H7 (cell line): Measurements from ENCODE around the gene C5. TPM values are rescaled to one million over a fixed set of nuclear protein-coding genes. Genes with fewer than 3 reads are reported as not detected.

Experiments
- DNase-seq: peaks from one replicate; pipeline ENCODE4 v3.0.0; 2012
- H3K27me3 ChIP-seq: 2 replicates; pipeline ENCODE4 v1.6.0; 2011; ENCODE audit warnings: mild to moderate bottlenecking, low read length; ENCODE audit not compliant: control insufficient read depth, insufficient read depth
- H3K36me3 ChIP-seq: replicated peaks from 2 replicates; pipeline ENCODE4 v1.5.1; 2011; ENCODE audit warnings: low read length; ENCODE audit not compliant: control insufficient read depth, insufficient read depth
- H3K4me3 ChIP-seq: 2 replicates; pipeline ENCODE4 v1.5.1; 2011; ENCODE audit warnings: low read depth, mild to moderate bottlenecking, control low read depth, low read length, moderate library complexity; ENCODE audit not compliant: insufficient read depth
- total RNA-seq: library from RNA; depleted of rRNA; stranded (reverse); fragments of >200 nt; shearing (Covaris generic); gene quantifications from 2 replicates; pipeline ENCODE4 v1.2.3, GENCODE V29; 2014

C5 gene
- total RNA-seq, 1 experiment from 2014 or later, result 1.0 TPM

- Histone ChIP-seq H3K36me3 (no peaks in the 10 kb centered on the region), H3K4me3 (no peak overlapping the region), H3K27me3 (no peaks in the 10 kb centered on the region)
- DNase-seq, result no peak
Observed at GRCh38 chr9:121026260-121026691, 23.8 kb downstream of the C5 start.

DNA sequence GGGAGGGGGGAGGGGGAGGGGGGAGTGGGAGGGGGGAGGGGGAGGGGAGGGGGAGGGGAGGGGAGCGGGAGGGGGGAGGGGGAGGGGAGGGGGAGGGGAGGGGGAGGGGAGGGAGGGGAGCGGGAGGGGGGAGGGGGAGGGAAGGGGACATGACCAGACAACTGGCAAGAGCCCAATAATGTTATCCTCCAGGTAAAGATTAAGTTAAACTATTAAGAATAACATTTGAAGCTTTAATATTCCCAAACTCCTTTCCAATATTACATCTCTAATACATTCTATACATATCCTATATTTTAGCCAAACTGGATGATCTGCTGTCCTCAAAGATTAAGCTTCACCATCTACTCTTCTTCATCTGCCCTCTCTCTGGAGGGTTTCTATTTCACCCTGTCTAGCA lies 25.8 kb downstream of the C5 start:
- no peak for DNase-seq
- no peaks in the 10 kb centered on the region for H3K36me3 ChIP-seq
- H3K27me3 ChIP-seq, result no peaks in the 10 kb centered on the region
- H3K4me3 ChIP-seq, result no peak overlapping the region

DNA sequence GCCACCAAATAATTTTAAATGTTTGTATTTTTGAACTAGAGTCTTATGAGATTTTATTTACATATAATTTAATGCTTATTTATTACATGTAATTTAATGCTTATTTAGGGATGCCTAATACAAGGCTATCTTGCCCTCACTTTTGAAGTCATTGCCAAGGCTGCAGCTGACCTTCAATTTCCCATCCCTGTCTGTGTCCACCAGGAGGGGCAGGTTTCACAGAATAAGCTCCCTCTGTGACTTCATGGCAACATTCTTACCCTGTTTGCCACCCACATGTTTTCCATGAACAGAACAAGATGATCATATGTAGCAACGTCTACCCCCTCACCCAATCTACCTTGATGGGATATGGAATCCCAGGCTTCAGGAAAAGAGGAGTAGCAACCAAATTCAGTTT lies 27.0 kb downstream of the C5 start:
- peak; percentile 29 for DNase-seq
- Histone ChIP-seq H3K4me3 (no peak overlapping the region), H3K36me3 (no peaks in the 10 kb centered on the region), H3K27me3 (no peaks in the 10 kb centered on the region)

DNA sequence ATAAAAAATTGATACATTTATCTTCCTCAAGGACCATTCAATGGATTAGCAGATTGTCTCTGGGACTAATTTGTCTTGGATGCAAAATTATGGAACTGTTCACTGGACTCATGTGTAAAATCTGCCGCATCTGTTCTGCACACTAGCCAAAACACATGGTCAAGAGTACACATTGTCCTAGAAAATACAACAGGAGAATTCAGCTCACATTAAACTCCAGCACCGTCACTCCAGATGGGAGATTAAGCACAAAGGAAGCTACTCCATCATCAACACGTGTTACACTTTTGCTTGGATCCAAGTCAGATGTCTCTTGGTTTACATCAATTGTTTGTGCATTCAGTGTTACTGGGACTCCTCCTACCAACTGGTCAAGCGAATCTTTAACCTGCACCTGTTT lies 28.8 kb downstream of the C5 start:
- no peak overlapping the region for H3K4me3 ChIP-seq
- H3K36me3 ChIP-seq, result no peaks in the 10 kb centered on the region
- DNase-seq, result no peak
- no peaks in the 10 kb centered on the region for H3K27me3 ChIP-seq

GRCh38 chr9:121019273-121019672 lies 30.8 kb downstream of the C5 start:
- no peak for DNase-seq
- Histone ChIP-seq H3K27me3 (no peaks in the 10 kb centered on the region), H3K4me3 (no peak overlapping the region), H3K36me3 (no peaks in the 10 kb centered on the region)

GRCh38 chr9:121013911-121014310 lies 36.2 kb downstream of the C5 start:
- Histone ChIP-seq H3K27me3 (no peaks in the 10 kb centered on the region), H3K36me3 (no peaks in the 10 kb centered on the region), H3K4me3 (no peak overlapping the region)
- no peak for DNase-seq

GRCh38 chr9:121009650-121010049 lies 40.4 kb downstream of the C5 start:
- H3K27me3 ChIP-seq, result no peaks in the 10 kb centered on the region
- H3K4me3 ChIP-seq, result no peak overlapping the region
- no peak for DNase-seq
- H3K36me3 ChIP-seq, result no peaks in the 10 kb centered on the region

DNA sequence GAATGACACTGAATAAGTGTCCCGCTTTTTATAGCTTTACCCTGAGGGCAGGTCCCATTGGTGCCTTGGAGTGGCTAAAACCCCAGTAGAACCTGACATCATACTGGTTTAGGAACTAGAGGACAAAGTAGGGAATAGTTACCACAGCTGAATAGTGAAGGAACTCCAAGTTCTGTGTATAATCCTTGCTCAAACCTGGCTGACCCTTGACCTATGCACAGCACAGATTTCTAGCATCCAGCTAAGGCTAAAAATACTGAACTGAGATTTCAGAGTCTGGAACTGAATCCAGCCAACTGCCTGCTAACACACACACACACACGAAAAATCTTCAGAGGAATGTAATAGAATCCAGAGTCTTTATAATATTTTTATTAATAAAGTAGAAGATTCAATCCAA lies 50.8 kb downstream of the C5 start:
- H3K27me3 ChIP-seq, result no peaks in the 10 kb centered on the region

GRCh38 chr9:120998111-120998510 lies 52.0 kb downstream of the C5 start:
- DNase-seq, result no peak
- H3K27me3 ChIP-seq, result no peaks in the 10 kb centered on the region
- H3K4me3 ChIP-seq, result no peak overlapping the region
- H3K36me3 ChIP-seq, result no peaks in the 10 kb centered on the region

More for the DNA sequence above, 50.8 kb downstream of the C5 start:
- Histone ChIP-seq H3K4me3 (no peak overlapping the region), H3K36me3 (no peaks in the 10 kb centered on the region)
- DNase-seq, result no peak

GRCh38 chr9:120997502-120997901 lies 52.6 kb downstream of the C5 start:
- no peak overlapping the region for H3K4me3 ChIP-seq
- no peaks in the 10 kb centered on the region for H3K36me3 ChIP-seq
- H3K27me3 ChIP-seq, result no peaks in the 10 kb centered on the region
- no peak for DNase-seq

DNA sequence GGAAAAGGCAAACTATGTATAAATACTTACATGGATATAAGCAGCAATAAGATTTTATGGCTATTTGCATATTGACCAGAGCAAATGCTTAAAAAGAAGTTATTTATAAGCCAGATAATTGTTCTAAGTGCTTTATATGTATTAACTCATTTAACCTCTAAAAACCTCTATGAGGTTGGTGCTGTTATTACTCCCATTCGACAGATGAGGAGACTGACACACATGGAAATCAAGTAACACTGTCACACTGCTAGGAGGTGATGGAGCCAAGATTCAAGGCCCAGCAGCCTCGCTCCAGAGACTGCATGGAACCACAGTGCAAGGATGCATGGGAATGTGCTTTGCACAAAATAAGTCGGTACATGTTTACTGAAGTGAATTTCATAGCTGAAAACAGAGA lies 53.7 kb downstream of the C5 start:
- Histone ChIP-seq H3K36me3 (no peaks in the 10 kb centered on the region), H3K27me3 (no peaks in the 10 kb centered on the region), H3K4me3 (no peak overlapping the region)
- DNase-seq, result no peak

GRCh38 chr9:120989065-120989464 lies 61.0 kb downstream of the C5 start:
- no peaks in the 10 kb centered on the region for H3K27me3 ChIP-seq
- DNase-seq, result no peak
- no peaks in the 10 kb centered on the region for H3K36me3 ChIP-seq
- H3K4me3 ChIP-seq, result no peak overlapping the region

DNA sequence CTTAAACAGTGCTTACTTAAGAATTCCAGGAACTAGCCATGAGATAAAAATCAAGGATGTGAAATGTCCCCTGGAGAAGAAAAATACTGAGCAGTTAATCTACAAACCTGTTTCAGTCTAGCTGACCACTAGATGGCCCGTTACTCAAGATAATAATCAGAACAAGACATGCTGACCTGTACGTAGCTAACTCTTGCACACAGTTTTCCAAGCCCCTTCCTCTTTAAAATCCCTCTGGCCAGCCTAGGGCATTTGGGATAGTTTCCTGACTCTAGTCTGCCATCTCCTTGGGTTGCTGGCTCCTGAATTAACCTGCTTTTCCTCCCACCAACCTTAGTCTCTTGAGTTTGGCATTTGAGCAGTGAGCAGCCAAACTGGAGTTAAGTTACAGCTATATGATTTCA lies 64.3 kb downstream of the C5 start:
- H3K36me3 ChIP-seq, result no peaks in the 10 kb centered on the region
- no peak overlapping the region for H3K4me3 ChIP-seq
- DNase-seq, result peak; percentile 21

DNA sequence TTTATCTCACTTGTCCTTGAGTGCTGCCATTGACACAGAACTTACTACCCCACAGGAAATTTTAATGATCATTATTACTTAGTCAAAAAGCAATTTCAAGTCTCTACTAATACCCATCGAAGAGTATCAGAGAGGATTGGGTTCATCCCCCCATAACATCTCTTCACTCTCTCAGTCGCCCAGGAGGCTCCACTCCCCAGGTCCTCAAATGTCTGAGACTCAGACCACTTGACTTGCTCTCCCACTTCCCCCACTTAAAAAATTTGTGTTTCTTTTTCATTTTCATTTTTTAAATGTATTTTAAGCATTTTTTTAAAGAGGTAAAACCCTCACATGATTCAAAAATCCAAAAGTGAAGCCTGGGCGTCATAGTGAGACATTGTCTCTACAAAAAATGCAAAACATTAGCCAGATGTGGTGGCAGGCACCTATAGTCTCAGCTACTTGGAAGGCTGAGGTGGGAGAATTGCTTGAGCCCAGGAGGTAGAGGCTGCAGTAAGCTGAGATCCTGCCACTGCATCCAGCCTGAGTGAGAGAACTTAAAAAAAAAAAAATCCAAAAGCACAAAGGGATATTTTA lies 66.7 kb downstream of the C5 start:
- no peak for DNase-seq
- Histone ChIP-seq H3K36me3 (no peaks in the 10 kb centered on the region), H3K4me3 (no peak overlapping the region), H3K27me3 (no peaks in the 10 kb centered on the region)

More for the DNA sequence above, 64.3 kb downstream of the C5 start:
- no peaks in the 10 kb centered on the region for H3K27me3 ChIP-seq

DNA sequence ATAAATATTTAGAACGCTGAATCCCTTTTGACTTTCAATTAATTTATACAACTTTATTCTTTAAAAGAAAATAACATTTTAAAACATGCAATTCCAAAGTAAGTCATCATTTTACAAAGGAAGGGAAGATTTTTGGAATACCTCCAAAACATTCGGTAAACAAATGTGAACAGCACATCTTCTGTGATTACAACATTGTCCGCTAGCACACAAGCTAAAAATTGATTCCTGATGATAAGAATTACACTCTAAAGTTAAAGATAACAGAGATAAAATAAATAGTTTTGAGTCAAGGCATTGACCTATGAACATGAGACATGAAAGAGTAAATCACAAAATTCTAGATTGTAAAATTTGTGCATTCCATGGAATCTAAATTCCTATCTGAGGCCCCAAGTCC lies 67.2 kb downstream of the C5 start:
- no peak overlapping the region for H3K4me3 ChIP-seq

GRCh38 chr9:120980951-120981350 lies 69.1 kb downstream of the C5 start:
- H3K27me3 ChIP-seq, result no peaks in the 10 kb centered on the region
- no peak overlapping the region for H3K4me3 ChIP-seq
- DNase-seq, result peak; percentile 26
- no peaks in the 10 kb centered on the region for H3K36me3 ChIP-seq

More for the DNA sequence above, 67.2 kb downstream of the C5 start:
- no peak for DNase-seq
- Histone ChIP-seq H3K36me3 (no peaks in the 10 kb centered on the region), H3K27me3 (no peaks in the 10 kb centered on the region)
